GM19467 (cell line): Measurements from ENCODE around the gene CFAP57.

ENCODE experiments used
- ATAC-seq: cut with Tn5 transposase; IDR thresholded peaks from one replicate; pipeline ENCODE4 v1.9.1; 2021; ENCODE audit warnings: mild to moderate bottlenecking, moderate library complexity; ENCODE audit not compliant: unreplicated experiment

Gene CFAP57

DNA sequence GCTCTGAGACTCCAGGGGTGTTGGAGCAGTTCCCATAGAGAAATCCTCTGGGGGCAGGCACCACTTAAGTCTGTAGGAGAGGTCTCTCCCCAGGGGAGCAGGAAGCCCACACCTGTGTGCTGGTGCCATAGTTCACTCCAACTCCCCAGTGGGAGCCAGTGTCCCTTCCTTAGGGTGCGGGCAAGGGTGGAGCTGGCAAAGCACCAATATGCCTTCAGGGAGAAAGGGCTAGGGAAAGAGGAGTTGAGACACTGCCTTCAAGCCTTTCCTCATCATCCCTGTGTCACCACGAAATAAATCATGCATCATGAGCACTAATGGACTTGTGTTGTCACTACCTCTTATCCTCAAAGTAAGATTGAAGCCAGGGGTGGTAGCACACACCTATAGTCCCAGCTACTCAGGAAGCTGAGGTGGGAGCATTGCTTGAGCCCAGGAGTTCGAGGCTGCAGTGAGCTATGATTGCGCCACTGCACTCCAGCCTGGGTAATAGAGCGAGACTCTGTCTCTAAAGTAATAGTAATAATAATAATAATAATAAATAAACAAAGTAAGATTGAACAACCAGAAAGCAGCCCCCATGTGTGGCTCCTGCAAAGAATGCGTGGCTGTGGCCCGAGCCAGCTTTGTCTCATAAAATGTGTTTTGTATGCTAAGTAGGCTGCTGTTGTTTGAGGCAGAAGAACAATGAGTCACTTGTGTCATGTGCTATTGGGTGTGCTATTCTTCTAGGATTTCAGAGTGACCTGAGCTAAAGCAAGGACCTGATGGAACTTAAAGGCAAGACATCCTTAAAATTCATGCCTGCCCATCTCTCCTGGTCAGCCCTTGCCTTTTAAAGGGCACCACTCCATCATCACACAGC lies 122.0 kb downstream of the CFAP57 start:
- no peak for ATAC-seq

DNA sequence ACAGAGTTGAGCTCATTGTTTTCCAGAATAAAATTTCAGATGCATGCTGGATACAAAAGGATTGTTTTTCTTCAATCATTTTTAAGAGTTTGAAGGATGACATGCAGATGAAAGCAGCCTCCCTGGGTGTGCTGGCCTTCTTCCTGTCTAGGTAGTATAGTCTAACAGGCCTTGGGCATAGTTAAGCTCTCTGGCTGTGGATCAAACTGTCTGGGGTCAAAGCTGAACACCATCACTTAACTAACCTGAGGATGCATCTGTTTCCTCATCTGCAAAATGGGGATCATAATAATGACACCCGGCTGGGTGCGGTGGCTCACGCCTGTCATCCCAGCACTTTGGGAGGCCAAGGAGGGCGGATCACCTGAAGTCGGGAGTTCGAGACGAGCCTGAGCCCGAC lies 122.6 kb downstream of the CFAP57 start:
- ATAC-seq = no peak

DNA sequence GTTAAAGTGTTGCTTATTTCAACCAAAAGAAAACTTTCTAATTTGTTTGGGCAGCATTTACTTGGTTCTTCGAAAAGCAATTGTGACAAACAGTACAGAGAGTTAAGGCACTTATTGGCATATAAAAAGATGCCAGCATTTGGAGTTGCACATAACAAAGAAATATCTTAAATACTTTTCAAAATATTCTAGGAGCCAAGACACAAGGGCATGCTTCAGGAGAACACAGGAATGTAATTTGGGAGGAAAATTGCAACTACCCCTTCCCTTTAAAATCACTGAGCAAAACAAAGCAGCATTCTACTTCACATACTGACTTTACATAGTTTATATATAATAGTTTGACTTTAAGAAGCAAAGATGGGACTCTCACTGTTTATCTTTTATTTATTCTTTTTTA lies 124.1 kb downstream of the CFAP57 start:
- ATAC-seq = no peak

DNA sequence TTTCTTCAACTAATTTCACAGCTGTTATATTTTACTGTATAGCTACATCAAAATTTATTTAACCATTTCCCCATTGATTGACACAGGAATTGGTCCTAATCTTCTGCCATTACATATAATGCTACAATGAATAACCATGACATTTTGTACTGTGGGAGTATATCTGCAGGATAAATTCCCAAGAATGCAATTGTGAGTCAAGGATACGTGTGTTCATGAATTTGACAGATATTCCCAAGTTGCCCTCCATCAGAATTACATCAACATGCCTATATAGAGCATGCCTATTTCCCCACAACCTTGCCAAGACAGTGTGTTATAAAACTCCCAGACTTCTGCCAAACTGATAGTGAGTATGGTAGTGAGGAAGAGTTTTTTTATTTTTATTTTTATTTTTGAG lies 125.9 kb downstream of the CFAP57 start:
- ATAC-seq = no peak

DNA sequence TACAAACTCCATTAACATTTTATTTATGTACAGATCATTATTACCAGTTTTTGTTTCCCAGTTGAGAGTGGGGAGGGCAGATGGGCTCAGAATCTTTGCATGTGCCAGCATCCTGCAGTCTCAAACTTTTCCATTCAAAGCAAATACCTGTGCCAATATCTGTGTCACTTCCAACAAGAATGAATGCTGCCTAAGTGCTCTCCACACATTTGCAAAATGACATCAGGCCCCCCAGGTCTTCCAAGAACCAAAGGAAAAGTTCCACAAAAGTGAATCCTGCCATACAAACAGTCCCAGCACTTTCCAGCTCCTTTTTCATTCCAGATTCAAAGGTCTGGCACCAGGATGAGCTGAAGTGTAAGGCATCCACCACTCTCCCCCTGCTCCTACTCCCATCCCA lies 127.0 kb downstream of the CFAP57 start:
- ATAC-seq = no peak

DNA sequence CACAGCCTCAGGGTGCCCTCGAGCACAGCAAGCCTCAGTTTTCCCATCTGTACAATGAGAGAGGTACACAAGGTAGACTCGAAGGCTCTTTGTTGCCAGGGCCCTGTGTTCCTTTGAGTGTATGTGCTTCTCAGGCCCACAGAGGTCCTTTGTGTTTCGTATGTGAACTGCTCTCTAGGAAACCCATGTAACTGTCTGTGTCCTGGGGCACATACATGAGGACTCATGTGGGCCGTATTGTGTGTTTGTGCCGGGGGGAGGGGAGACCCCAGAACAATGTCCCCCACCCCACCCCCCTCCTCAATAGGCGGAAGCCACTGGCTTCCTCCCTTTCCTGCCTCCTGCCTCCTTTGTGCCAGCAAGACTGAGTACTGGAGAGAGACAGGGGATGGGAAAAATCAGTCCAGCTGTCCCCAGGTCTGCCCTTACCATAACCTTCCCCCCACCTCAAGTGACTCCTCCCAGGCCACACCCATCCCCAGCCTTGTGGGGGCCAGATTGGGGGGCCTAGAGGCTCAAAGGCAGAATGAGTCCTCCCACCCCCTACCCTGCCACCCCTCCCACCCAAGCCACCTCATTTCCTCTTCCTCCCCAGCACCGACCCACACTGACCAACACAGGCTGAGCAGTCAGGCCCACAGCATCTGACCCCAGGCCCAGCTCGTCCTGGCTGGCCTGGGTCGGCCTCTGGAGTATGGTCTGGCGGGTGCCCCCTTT lies 128.4 kb downstream of the CFAP57 start, which contains the start of gene TIE1:
TSS of gene TIE1 (plus strand) at position 605 of the 717 bp plus-strand sequence. CDS start at position 695, 90 bp downstream.
- no peak for ATAC-seq

DNA sequence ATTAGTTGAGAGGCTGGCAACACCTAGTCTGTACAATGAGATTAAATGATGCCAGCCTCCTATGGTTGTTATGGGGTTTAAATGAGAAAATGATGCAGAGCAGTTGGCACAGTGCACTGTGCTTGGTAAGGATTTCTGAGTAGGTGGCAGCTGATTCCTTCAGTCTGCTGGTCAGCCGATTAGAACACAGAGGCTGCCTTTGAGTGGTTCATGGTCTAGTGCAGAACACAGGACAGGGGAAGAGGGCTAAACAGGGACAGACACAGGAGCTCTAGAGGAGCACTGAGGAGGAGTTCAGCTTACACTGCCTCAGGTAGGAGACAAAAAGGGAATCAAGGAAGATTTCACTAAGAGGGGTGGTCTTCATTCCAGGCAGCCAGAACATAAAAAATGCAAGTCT lies 130.1 kb downstream of the CFAP57 start:
- no peak for ATAC-seq

DNA sequence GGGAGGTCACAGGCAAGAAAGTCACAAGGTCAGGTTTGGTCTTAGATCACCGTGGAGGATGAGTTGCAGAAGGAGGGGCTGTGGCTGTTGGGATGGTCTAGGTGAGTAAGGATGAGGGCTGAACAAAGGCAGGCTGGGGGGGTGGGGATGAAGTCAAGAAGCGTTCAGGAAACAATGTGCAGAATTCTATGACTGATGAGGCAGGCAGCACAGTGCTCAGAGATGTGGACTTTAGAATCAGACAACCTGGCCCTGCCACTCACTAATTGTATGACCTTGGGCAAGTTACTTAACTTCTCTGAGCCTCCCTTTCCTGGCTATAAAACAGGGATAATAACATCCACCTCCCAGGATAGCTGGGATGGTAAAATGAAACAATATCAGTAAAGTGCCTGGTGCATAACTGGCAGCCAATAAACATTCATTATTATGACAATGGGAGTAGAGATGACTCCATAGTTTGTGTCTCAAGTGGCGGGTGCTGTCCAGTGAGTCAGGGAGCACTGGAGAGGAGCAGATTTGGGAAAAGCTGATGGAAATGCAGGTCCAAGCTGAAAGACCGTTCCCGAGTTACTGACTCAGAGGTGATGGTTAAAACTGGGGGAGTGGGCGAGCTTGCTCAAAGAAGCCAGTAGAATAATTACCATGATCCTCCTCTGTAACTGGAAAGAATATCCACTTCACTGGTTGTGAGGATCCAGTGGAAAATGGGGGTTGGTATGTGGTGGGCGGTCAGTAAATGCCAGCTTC lies 130.8 kb downstream of the CFAP57 start:
- ATAC-seq = no peak

DNA sequence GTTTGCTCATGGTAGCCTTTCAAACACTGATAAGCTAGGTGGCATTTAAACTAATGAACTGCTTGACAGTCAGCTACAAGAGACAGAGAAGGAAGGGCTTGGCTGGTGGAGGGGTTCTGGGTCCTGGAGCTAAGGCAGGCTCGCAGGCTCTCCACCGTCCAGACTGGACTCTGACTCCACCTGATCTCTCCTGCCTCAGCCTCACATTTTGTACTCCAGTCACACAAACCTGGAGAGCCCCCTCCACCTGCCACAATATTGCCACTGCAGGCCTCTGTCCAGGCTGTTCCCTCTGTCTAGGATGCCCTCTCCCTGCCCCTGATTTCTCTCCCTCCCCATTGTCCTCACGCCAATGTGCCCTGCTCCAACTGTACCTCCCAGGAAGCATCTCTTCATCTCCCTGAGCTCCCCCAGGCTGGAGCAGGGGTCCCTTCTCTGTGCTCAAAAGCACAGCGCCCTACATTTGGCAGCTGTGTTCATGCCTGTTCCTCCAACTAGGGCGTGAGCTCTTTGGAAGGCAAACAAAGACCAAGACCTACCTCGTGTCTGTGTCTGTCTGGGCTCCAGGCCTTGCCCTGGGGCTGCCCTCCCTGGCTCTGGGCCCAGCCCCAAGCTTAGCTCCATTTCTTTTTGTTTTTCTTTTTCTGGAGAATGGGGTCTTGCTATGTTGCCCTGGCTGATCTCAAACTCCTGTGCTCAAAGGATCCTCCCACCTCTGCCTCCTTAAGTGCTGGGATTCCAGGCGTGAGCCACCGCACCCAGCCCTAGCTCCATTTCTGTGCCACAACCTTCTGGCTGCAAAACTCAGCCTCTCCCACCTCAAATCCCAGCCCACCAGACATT lies 131.6 kb downstream of the CFAP57 start:
- ATAC-seq = no peak
